H9 (cell line): ENCODE measurements around the gene AKR1A1. TPM values are rescaled to one million over a fixed set of nuclear protein-coding genes. Genes with fewer than 3 reads are reported as not detected.
A peak's percentile ranks its signal among the peaks of the same experiment; 100 is the strongest.

Source experiments
- DNase-seq: peaks from one replicate; pipeline ENCODE4 v3.0.0-alpha.2; 2017
- H2AFZ ChIP-seq: one replicate; pipeline ENCODE4 v1.6.1; 2013; ENCODE audit warnings: mild to moderate bottlenecking, low read length, control low read depth, moderate library complexity
- H2AK5ac ChIP-seq: 2 replicates; pipeline ENCODE4 v1.6.1; 2013; ENCODE audit warnings: low read length, control low read depth, mixed read lengths; ENCODE audit not compliant: insufficient read length
- H2BK120ac ChIP-seq: one replicate; pipeline ENCODE4 v1.6.1; 2013; ENCODE audit warnings: low read depth, mild to moderate bottlenecking, low read length, control low read depth, inconsistent platforms; ENCODE audit not compliant: poor library complexity, severe bottlenecking
- H2BK12ac ChIP-seq: 2 replicates; pipeline ENCODE4 v1.6.1; 2013; ENCODE audit warnings: low read length, control low read depth, mixed read lengths, low read depth; ENCODE audit not compliant: insufficient read length
- H2BK15ac ChIP-seq: 2 replicates; pipeline ENCODE4 v1.6.1; 2013; ENCODE audit warnings: low read depth, low read length, control low read depth
- H2BK20ac ChIP-seq: one replicate; pipeline ENCODE4 v1.6.1; 2013; ENCODE audit warnings: low read depth, mild to moderate bottlenecking, low read length, control low read depth, inconsistent platforms; ENCODE audit not compliant: poor library complexity, severe bottlenecking
- H2BK5ac ChIP-seq: 2 replicates; pipeline ENCODE4 v1.6.1; 2013; ENCODE audit warnings: low read length, control low read depth, mixed read lengths; ENCODE audit not compliant: insufficient read length
- H3K14ac ChIP-seq: 2 replicates; pipeline ENCODE4 v1.6.1; 2013; ENCODE audit warnings: low read length, control low read depth; ENCODE audit not compliant: insufficient read depth
- H3K18ac ChIP-seq: 2 replicates; pipeline ENCODE4 v1.6.1; 2013; ENCODE audit warnings: low read depth, mild to moderate bottlenecking, mixed read lengths, low read length, control low read depth; ENCODE audit not compliant: insufficient read length
- H3K23ac ChIP-seq: 2 replicates; pipeline ENCODE4 v1.6.1; 2013; ENCODE audit warnings: low read length, control low read depth, mixed read lengths, low read depth; ENCODE audit not compliant: insufficient read length
- H3K23me2 ChIP-seq: 2 replicates; pipeline ENCODE4 v1.6.1; 2013; ENCODE audit warnings: low read depth, mild to moderate bottlenecking, mixed read lengths, low read length, control low read depth; ENCODE audit not compliant: insufficient read length, poor library complexity, severe bottlenecking
- H3K27ac ChIP-seq: 2 replicates; pipeline ENCODE4 v1.5.1; 2013; ENCODE audit warnings: low read length, control low read depth, mixed read lengths, low read depth; ENCODE audit not compliant: insufficient read length
- H3K27me3 ChIP-seq: 2 replicates; pipeline ENCODE4 v1.6.1; 2013; ENCODE audit warnings: low read length, control low read depth, inconsistent platforms; ENCODE audit not compliant: insufficient read depth
- H3K4ac ChIP-seq: 2 replicates; pipeline ENCODE4 v1.6.1; 2013; ENCODE audit warnings: low read depth, mild to moderate bottlenecking, control low read depth, inconsistent platforms, low read length, moderate library complexity
- H3K4me1 ChIP-seq: 2 replicates; pipeline ENCODE4 v1.6.1; 2013; ENCODE audit warnings: low read length, control low read depth, inconsistent platforms; ENCODE audit not compliant: insufficient read depth
- H3K4me2 ChIP-seq: 2 replicates; pipeline ENCODE4 v1.6.1; 2013; ENCODE audit warnings: low read length, control low read depth, mixed read lengths; ENCODE audit not compliant: insufficient read length, insufficient read depth
- H3K56ac ChIP-seq: 2 replicates; pipeline ENCODE4 v1.6.1; 2013; ENCODE audit warnings: low read depth, mild to moderate bottlenecking, mixed read lengths, low read length, control low read depth; ENCODE audit not compliant: insufficient read length
- H3K79me1 ChIP-seq: 2 replicates; pipeline ENCODE4 v1.6.1; 2013; ENCODE audit warnings: low read depth, mild to moderate bottlenecking, moderate library complexity, low read length, control low read depth, inconsistent platforms; ENCODE audit not compliant: insufficient read depth, poor library complexity, severe bottlenecking
- H3K79me2 ChIP-seq: 2 replicates; pipeline ENCODE4 v1.6.1; 2013; ENCODE audit warnings: low read length, control low read depth, inconsistent platforms; ENCODE audit not compliant: insufficient read depth
- H3K9ac ChIP-seq: 2 replicates; pipeline ENCODE4 v1.6.1; 2013; ENCODE audit warnings: low read length, control low read depth, mixed read lengths; ENCODE audit not compliant: insufficient read length; ENCODE audit errors: extremely low read depth
- H3K9me3 ChIP-seq: one replicate; pipeline ENCODE4 v1.6.1; 2013; ENCODE audit warnings: low read depth, low read length, inconsistent platforms; ENCODE audit not compliant: control insufficient read depth
- H3T11ph ChIP-seq: one replicate; pipeline ENCODE4 v1.6.1; 2013; ENCODE audit warnings: mild to moderate bottlenecking, low read length, control low read depth, inconsistent platforms
- H4K20me1 ChIP-seq: one replicate; pipeline ENCODE4 v1.6.1; 2013; ENCODE audit not compliant: control insufficient read depth, insufficient read length, insufficient read depth
- H4K5ac ChIP-seq: 2 replicates; pipeline ENCODE4 v1.6.1; 2013; ENCODE audit warnings: low read depth, mild to moderate bottlenecking, mixed read lengths, low read length, control low read depth; ENCODE audit not compliant: insufficient read length
- H4K8ac ChIP-seq: replicated peaks from 2 replicates; pipeline ENCODE4 v1.6.1; 2013; ENCODE audit warnings: low read length, control low read depth, mixed read lengths, low read depth; ENCODE audit not compliant: insufficient read length
- H4K91ac ChIP-seq: 2 replicates; pipeline ENCODE4 v1.6.1; 2013; ENCODE audit warnings: low read depth, mild to moderate bottlenecking, moderate library complexity, mixed read lengths, low read length, control low read depth; ENCODE audit not compliant: insufficient read length
- H3K27ac Mint-ChIP-seq, 3 experiments: 2 replicates in 2 of 3; 3 replicates in 1 of 3; pipeline ENCODE4 v1.8.0; 2020 to 2021; ENCODE audit warnings: mixed read lengths in 3 of 3, mild to moderate bottlenecking in 1 of 3, moderate library complexity in 1 of 3
- H3K27me3 Mint-ChIP-seq: 2 replicates; pipeline ENCODE4 v1.8.0; 2021; ENCODE audit warnings: low read depth, mild to moderate bottlenecking, moderate library complexity, mixed read lengths
- H3K36me3 Mint-ChIP-seq, 3 experiments: 2 replicates in 2 of 3; 3 replicates in 1 of 3; pipeline ENCODE4 v1.8.0; 2020 to 2021; ENCODE audit warnings: low read depth in 3 of 3, mixed read lengths in 3 of 3; ENCODE audit not compliant: insufficient read depth in 1 of 3
- H3K4me1 Mint-ChIP-seq, 2 experiments: 2 replicates each; pipeline ENCODE4 v1.8.0; 2020; ENCODE audit warnings: mixed read lengths in 2 of 2
- H3K4me3 Mint-ChIP-seq, 2 experiments: 2 replicates in 1 of 2; 3 replicates in 1 of 2; pipeline ENCODE4 v1.8.0; 2020 to 2021; ENCODE audit warnings: mild to moderate bottlenecking in 2 of 2, mixed read lengths in 2 of 2, moderate library complexity in 1 of 2
- H3K9me3 Mint-ChIP-seq, 2 experiments: 2 replicates in 1 of 2; 3 replicates in 1 of 2; pipeline ENCODE4 v1.8.0; 2020; ENCODE audit warnings: mild to moderate bottlenecking in 2 of 2, mixed read lengths in 2 of 2, moderate library complexity in 1 of 2
- CTCF ChIP-seq: fragments of 200-600 bp; sonication (generic); conservative IDR thresholded peaks from 3 replicates; pipeline ENCODE4 v1.8.0; 2021; ENCODE audit warnings: antibody characterized with exemption, mild to moderate bottlenecking
- WGBS: extraction: QIAGEN DNeasy Blood & Tissue Kit; methylation state at CpG from one replicate; pipeline ENCODE4 v1.1.7; 2013; ENCODE audit warnings: missing lambda C conversion rate, low lambda C conversion rate, mixed read lengths; ENCODE audit not compliant: insufficient read length; ENCODE audit errors: extremely low coverage; 5-methylcytosine and 5-hydroxymethylcytosine counted together
- total RNA-seq: library from RNA; stranded (reverse); gene quantifications from 2 replicates; pipeline ENCODE4 v1.2.1, GENCODE V29; 2021

Gene AKR1A1
- total RNA-seq, 1 experiment from 2014 or later, result 286 TPM

DNA sequence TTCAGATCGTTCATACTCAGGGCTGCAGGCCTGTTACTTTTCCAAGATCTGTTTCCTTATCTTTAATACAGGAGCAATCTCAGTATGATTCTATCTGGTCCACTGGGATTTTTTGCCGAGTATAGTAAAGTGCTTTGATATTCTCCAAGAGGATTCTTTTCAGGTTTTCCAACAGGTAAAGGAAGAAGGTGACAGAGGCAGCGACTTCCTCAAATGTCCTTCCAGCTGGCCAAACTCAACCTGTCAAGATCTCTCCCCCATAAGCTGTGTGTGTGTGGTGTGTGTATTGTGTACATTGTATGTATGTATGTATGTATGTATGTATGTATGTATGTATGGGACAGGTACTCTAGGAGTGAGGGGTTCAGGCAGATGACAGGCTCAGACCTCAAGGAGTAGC is 1.1 kb downstream of the AKR1A1 start:
- Histone ChIP-seq H3K9ac (peak overlapping the region; percentile 91), H2AFZ (no peak overlapping the region), H3T11ph (no peak overlapping the region), H3K79me2 (peaks cover 12% of the 10 kb centered on the region; the same call in 1 of the 2 replicates), H4K20me1 (peaks cover 2% of the 10 kb centered on the region), H2BK12ac (no peak overlapping the region), H3K56ac (no peak overlapping the region), H2BK5ac (no peak overlapping the region), H3K18ac (no peak overlapping the region), H3K4me2 (peak overlapping the region; percentile 92), H3K23ac (no peak overlapping the region), H3K4me1 (peaks cover 3% of the 10 kb centered on the region), H3K79me1 (peaks cover 4% of the 10 kb centered on the region), H4K8ac (no peak overlapping the region), H3K27ac (no peak overlapping the region), H2BK20ac (no peak overlapping the region), H2BK120ac (no peak overlapping the region), H2AK5ac (no peak overlapping the region), H4K91ac (no peak overlapping the region), H4K5ac (no peak overlapping the region), H3K9me3 (no peaks in the 10 kb centered on the region), H3K23me2 (peaks cover 7% of the 10 kb centered on the region), H3K14ac (no peak overlapping the region), H3K27me3 (no peaks in the 10 kb centered on the region), H3K4ac (no peak overlapping the region), H2BK15ac (no peak overlapping the region)
- H3K4me1 Mint-ChIP-seq, result peaks cover 13 to 14% of the 10 kb centered on the region in 2 experiments
- H3K27ac Mint-ChIP-seq, result peak overlapping the region in 1 of 3 experiments; percentile 30; a peak in 1 of 7 replicates
- peaks cover 11 to 35% (median 35%) of the 10 kb centered on the region in 3 experiments for H3K36me3 Mint-ChIP-seq
- no peak for DNase-seq
- no CpG with 5 or more reads among the region's 3 CpGs for WGBS
- H3K9me3 Mint-ChIP-seq, result no peaks in the 10 kb centered on the region
- no peaks in the 10 kb centered on the region; the same call in 1 of the 2 replicates for H3K27me3 Mint-ChIP-seq
- no peak for TF ChIP-seq CTCF
- peak overlapping the region; percentile 92 to 95 for H3K4me3 Mint-ChIP-seq
